H9 (cell line): ENCODE measurements around the gene NSUN5. TPM values are rescaled to one million over a fixed set of nuclear protein-coding genes. Genes with fewer than 3 reads are reported as not detected.
"Not testable (repeated sequence)": the region's sequence is repeated elsewhere in the genome, so short reads cannot be mapped to it uniquely, and the experiment has no call there.

ENCODE experiments used
- DNase-seq: peaks from one replicate; pipeline ENCODE4 v3.0.0-alpha.2; 2017
- H2AFZ ChIP-seq: one replicate; pipeline ENCODE4 v1.6.1; 2013; ENCODE audit warnings: mild to moderate bottlenecking, low read length, control low read depth, moderate library complexity
- H2AK5ac ChIP-seq: 2 replicates; pipeline ENCODE4 v1.6.1; 2013; ENCODE audit warnings: low read length, control low read depth, mixed read lengths; ENCODE audit not compliant: insufficient read length
- H2BK120ac ChIP-seq: one replicate; pipeline ENCODE4 v1.6.1; 2013; ENCODE audit warnings: low read depth, mild to moderate bottlenecking, low read length, control low read depth, inconsistent platforms; ENCODE audit not compliant: poor library complexity, severe bottlenecking
- H2BK12ac ChIP-seq: 2 replicates; pipeline ENCODE4 v1.6.1; 2013; ENCODE audit warnings: low read length, control low read depth, mixed read lengths, low read depth; ENCODE audit not compliant: insufficient read length
- H2BK15ac ChIP-seq: 2 replicates; pipeline ENCODE4 v1.6.1; 2013; ENCODE audit warnings: low read depth, low read length, control low read depth
- H2BK20ac ChIP-seq: one replicate; pipeline ENCODE4 v1.6.1; 2013; ENCODE audit warnings: low read depth, mild to moderate bottlenecking, low read length, control low read depth, inconsistent platforms; ENCODE audit not compliant: poor library complexity, severe bottlenecking
- H2BK5ac ChIP-seq: 2 replicates; pipeline ENCODE4 v1.6.1; 2013; ENCODE audit warnings: low read length, control low read depth, mixed read lengths; ENCODE audit not compliant: insufficient read length
- H3K14ac ChIP-seq: 2 replicates; pipeline ENCODE4 v1.6.1; 2013; ENCODE audit warnings: low read length, control low read depth; ENCODE audit not compliant: insufficient read depth
- H3K18ac ChIP-seq: 2 replicates; pipeline ENCODE4 v1.6.1; 2013; ENCODE audit warnings: low read depth, mild to moderate bottlenecking, mixed read lengths, low read length, control low read depth; ENCODE audit not compliant: insufficient read length
- H3K23ac ChIP-seq: 2 replicates; pipeline ENCODE4 v1.6.1; 2013; ENCODE audit warnings: low read length, control low read depth, mixed read lengths, low read depth; ENCODE audit not compliant: insufficient read length
- H3K23me2 ChIP-seq: 2 replicates; pipeline ENCODE4 v1.6.1; 2013; ENCODE audit warnings: low read depth, mild to moderate bottlenecking, mixed read lengths, low read length, control low read depth; ENCODE audit not compliant: insufficient read length, poor library complexity, severe bottlenecking
- H3K27ac ChIP-seq: 2 replicates; pipeline ENCODE4 v1.5.1; 2013; ENCODE audit warnings: low read length, control low read depth, mixed read lengths, low read depth; ENCODE audit not compliant: insufficient read length
- H3K27me3 ChIP-seq: 2 replicates; pipeline ENCODE4 v1.6.1; 2013; ENCODE audit warnings: low read length, control low read depth, inconsistent platforms; ENCODE audit not compliant: insufficient read depth
- H3K4ac ChIP-seq: 2 replicates; pipeline ENCODE4 v1.6.1; 2013; ENCODE audit warnings: low read depth, mild to moderate bottlenecking, control low read depth, inconsistent platforms, low read length, moderate library complexity
- H3K4me1 ChIP-seq: 2 replicates; pipeline ENCODE4 v1.6.1; 2013; ENCODE audit warnings: low read length, control low read depth, inconsistent platforms; ENCODE audit not compliant: insufficient read depth
- H3K4me2 ChIP-seq: 2 replicates; pipeline ENCODE4 v1.6.1; 2013; ENCODE audit warnings: low read length, control low read depth, mixed read lengths; ENCODE audit not compliant: insufficient read length, insufficient read depth
- H3K56ac ChIP-seq: 2 replicates; pipeline ENCODE4 v1.6.1; 2013; ENCODE audit warnings: low read depth, mild to moderate bottlenecking, mixed read lengths, low read length, control low read depth; ENCODE audit not compliant: insufficient read length
- H3K79me1 ChIP-seq: 2 replicates; pipeline ENCODE4 v1.6.1; 2013; ENCODE audit warnings: low read depth, mild to moderate bottlenecking, moderate library complexity, low read length, control low read depth, inconsistent platforms; ENCODE audit not compliant: insufficient read depth, poor library complexity, severe bottlenecking
- H3K79me2 ChIP-seq: 2 replicates; pipeline ENCODE4 v1.6.1; 2013; ENCODE audit warnings: low read length, control low read depth, inconsistent platforms; ENCODE audit not compliant: insufficient read depth
- H3K9ac ChIP-seq: 2 replicates; pipeline ENCODE4 v1.6.1; 2013; ENCODE audit warnings: low read length, control low read depth, mixed read lengths; ENCODE audit not compliant: insufficient read length; ENCODE audit errors: extremely low read depth
- H3K9me3 ChIP-seq: one replicate; pipeline ENCODE4 v1.6.1; 2013; ENCODE audit warnings: low read depth, low read length, inconsistent platforms; ENCODE audit not compliant: control insufficient read depth
- H3T11ph ChIP-seq: one replicate; pipeline ENCODE4 v1.6.1; 2013; ENCODE audit warnings: mild to moderate bottlenecking, low read length, control low read depth, inconsistent platforms
- H4K20me1 ChIP-seq: one replicate; pipeline ENCODE4 v1.6.1; 2013; ENCODE audit not compliant: control insufficient read depth, insufficient read length, insufficient read depth
- H4K5ac ChIP-seq: 2 replicates; pipeline ENCODE4 v1.6.1; 2013; ENCODE audit warnings: low read depth, mild to moderate bottlenecking, mixed read lengths, low read length, control low read depth; ENCODE audit not compliant: insufficient read length
- H4K8ac ChIP-seq: replicated peaks from 2 replicates; pipeline ENCODE4 v1.6.1; 2013; ENCODE audit warnings: low read length, control low read depth, mixed read lengths, low read depth; ENCODE audit not compliant: insufficient read length
- H4K91ac ChIP-seq: 2 replicates; pipeline ENCODE4 v1.6.1; 2013; ENCODE audit warnings: low read depth, mild to moderate bottlenecking, moderate library complexity, mixed read lengths, low read length, control low read depth; ENCODE audit not compliant: insufficient read length
- H3K27ac Mint-ChIP-seq, 3 experiments: 2 replicates in 2 of 3; 3 replicates in 1 of 3; pipeline ENCODE4 v1.8.0; 2020 to 2021; ENCODE audit warnings: mixed read lengths in 3 of 3, mild to moderate bottlenecking in 1 of 3, moderate library complexity in 1 of 3
- H3K27me3 Mint-ChIP-seq: 2 replicates; pipeline ENCODE4 v1.8.0; 2021; ENCODE audit warnings: low read depth, mild to moderate bottlenecking, moderate library complexity, mixed read lengths
- H3K36me3 Mint-ChIP-seq, 3 experiments: 2 replicates in 2 of 3; 3 replicates in 1 of 3; pipeline ENCODE4 v1.8.0; 2020 to 2021; ENCODE audit warnings: low read depth in 3 of 3, mixed read lengths in 3 of 3; ENCODE audit not compliant: insufficient read depth in 1 of 3
- H3K4me1 Mint-ChIP-seq, 2 experiments: 2 replicates each; pipeline ENCODE4 v1.8.0; 2020; ENCODE audit warnings: mixed read lengths in 2 of 2
- H3K4me3 Mint-ChIP-seq, 2 experiments: 2 replicates in 1 of 2; 3 replicates in 1 of 2; pipeline ENCODE4 v1.8.0; 2020 to 2021; ENCODE audit warnings: mild to moderate bottlenecking in 2 of 2, mixed read lengths in 2 of 2, moderate library complexity in 1 of 2
- H3K9me3 Mint-ChIP-seq, 2 experiments: 2 replicates in 1 of 2; 3 replicates in 1 of 2; pipeline ENCODE4 v1.8.0; 2020; ENCODE audit warnings: mild to moderate bottlenecking in 2 of 2, mixed read lengths in 2 of 2, moderate library complexity in 1 of 2
- CTCF ChIP-seq: fragments of 200-600 bp; sonication (generic); conservative IDR thresholded peaks from 3 replicates; pipeline ENCODE4 v1.8.0; 2021; ENCODE audit warnings: antibody characterized with exemption, mild to moderate bottlenecking
- WGBS: extraction: QIAGEN DNeasy Blood & Tissue Kit; methylation state at CpG from one replicate; pipeline ENCODE4 v1.1.7; 2013; ENCODE audit warnings: missing lambda C conversion rate, low lambda C conversion rate, mixed read lengths; ENCODE audit not compliant: insufficient read length; ENCODE audit errors: extremely low coverage; 5-methylcytosine and 5-hydroxymethylcytosine counted together
- total RNA-seq: library from RNA; stranded (reverse); gene quantifications from 2 replicates; pipeline ENCODE4 v1.2.1, GENCODE V29; 2021

NSUN5 gene
- total RNA-seq, 1 experiment from 2014 or later: 64.2 TPM

GRCh38 chr7:73303546-73303945 is 5.1 kb downstream of the NSUN5 start:
- no peak overlapping the region for H2BK15ac ChIP-seq
- H2AK5ac ChIP-seq: no peak overlapping the region
- H3K4ac ChIP-seq: no peak overlapping the region
- no CpG with 5 or more reads among the region's 26 CpGs for WGBS
- H4K8ac ChIP-seq: no peak overlapping the region
- H3K27me3 ChIP-seq: no peaks in the 10 kb centered on the region
- Mint-ChIP-seq H3K4me1 (peaks cover 11 to 13% of the 10 kb centered on the region in 2 experiments), H3K27ac (no peak overlapping the region), H3K9me3 (no peaks in the 10 kb centered on the region), H3K36me3 (peaks cover 18 to 43% (median 42%) of the 10 kb centered on the region in 3 experiments; a peak in 6 of 7 replicates), H3K27me3 (no peaks in the 10 kb centered on the region), H3K4me3 (no peak overlapping the region)
- no peak overlapping the region for H2BK120ac ChIP-seq
- H4K5ac ChIP-seq: no peak overlapping the region
- DNase-seq: no peak
- H2AFZ ChIP-seq: no peak overlapping the region
- no peak overlapping the region for H3K14ac ChIP-seq
- H3K18ac ChIP-seq: no peak overlapping the region
- no peak overlapping the region for H2BK5ac ChIP-seq
- no peaks in the 10 kb centered on the region; the same call in 1 of the 2 replicates for H3K4me1 ChIP-seq
- H3T11ph ChIP-seq: no peak overlapping the region
- no peak overlapping the region for H3K27ac ChIP-seq
- no peak overlapping the region for H3K56ac ChIP-seq
- no peaks in the 10 kb centered on the region for H3K9me3 ChIP-seq
- H2BK12ac ChIP-seq: no peak overlapping the region
- H3K79me1 ChIP-seq: peaks cover 3% of the 10 kb centered on the region
- H3K23me2 ChIP-seq: no peaks in the 10 kb centered on the region
- H4K20me1 ChIP-seq: no peaks in the 10 kb centered on the region
- no peak overlapping the region for H3K4me2 ChIP-seq
- no peak overlapping the region for H3K9ac ChIP-seq
- H2BK20ac ChIP-seq: no peak overlapping the region
- H4K91ac ChIP-seq: no peak overlapping the region
- no peak for TF ChIP-seq CTCF
- H3K23ac ChIP-seq: no peak overlapping the region
- peaks cover 2% of the 10 kb centered on the region; the same call in 1 of the 2 replicates for H3K79me2 ChIP-seq

GRCh38 chr7:73302846-73303245 is 5.8 kb downstream of the NSUN5 start:
- H3K4ac ChIP-seq, H3K18ac ChIP-seq, H3K56ac ChIP-seq, DNase-seq, H2AFZ ChIP-seq, H2BK120ac ChIP-seq, H3K4me3 Mint-ChIP-seq, H3K9me3 Mint-ChIP-seq, H2BK20ac ChIP-seq, H2AK5ac ChIP-seq, H3K4me2 ChIP-seq, H3K9me3 ChIP-seq, H4K5ac ChIP-seq, H4K91ac ChIP-seq, H4K20me1 ChIP-seq, H3K14ac ChIP-seq, H2BK15ac ChIP-seq, H3K23ac ChIP-seq, H3K27me3 Mint-ChIP-seq, H3K4me1 ChIP-seq, H3K4me1 Mint-ChIP-seq, H3K27me3 ChIP-seq, H3K79me2 ChIP-seq, H3K79me1 ChIP-seq, H3T11ph ChIP-seq, H3K9ac ChIP-seq, H3K27ac Mint-ChIP-seq, H2BK12ac ChIP-seq, H2BK5ac ChIP-seq, H3K27ac ChIP-seq, H3K23me2 ChIP-seq, H4K8ac ChIP-seq: not testable (repeated sequence)
- H3K36me3 Mint-ChIP-seq: peaks cover 18 to 39% (median 38%) of the 10 kb centered on the region in 3 experiments; a peak in 6 of 7 replicates
- no CpG with 5 or more reads among the region's 10 CpGs for WGBS
